Stomach (tissue), 4 donors: ENCODE measurements around the gene HTR1B.

ENCODE experiments used
- CTCF ChIP-seq, 7 experiments: fragments of 450-650 bp in 4 of 7; fragments of 200-600 bp in 3 of 7; sonication (generic) in 3 of 7; IDR thresholded peaks; one replicate each; pipeline ENCODE4 v1.5.1; 2016 to 2019; ENCODE audit warnings: antibody characterized with exemption in 7 of 7, control low read depth in 2 of 7, mild to moderate bottlenecking in 1 of 7
- EP300 ChIP-seq: sonication (generic); formaldehyde crosslinking; IDR thresholded peaks from one replicate; pipeline ENCODE4 v1.6.1; 2017; ENCODE audit warnings: antibody characterized with exemption
- POLR2A ChIP-seq, 4 donors: fragments of 450-650 bp; IDR thresholded peaks; one replicate each; pipeline ENCODE4 v1.6.1; 2016; ENCODE audit warnings: antibody characterized with exemption in 4 of 4, control low read depth in 2 of 4, mild to moderate bottlenecking in 1 of 4, moderate library complexity in 1 of 4
- POLR2AphosphoS5 ChIP-seq, 3 donors: sonication (generic); formaldehyde crosslinking; IDR thresholded peaks; one replicate each; pipeline ENCODE4 v1.6.1; 2016; ENCODE audit warnings: antibody characterized with exemption in 3 of 3

DNA sequence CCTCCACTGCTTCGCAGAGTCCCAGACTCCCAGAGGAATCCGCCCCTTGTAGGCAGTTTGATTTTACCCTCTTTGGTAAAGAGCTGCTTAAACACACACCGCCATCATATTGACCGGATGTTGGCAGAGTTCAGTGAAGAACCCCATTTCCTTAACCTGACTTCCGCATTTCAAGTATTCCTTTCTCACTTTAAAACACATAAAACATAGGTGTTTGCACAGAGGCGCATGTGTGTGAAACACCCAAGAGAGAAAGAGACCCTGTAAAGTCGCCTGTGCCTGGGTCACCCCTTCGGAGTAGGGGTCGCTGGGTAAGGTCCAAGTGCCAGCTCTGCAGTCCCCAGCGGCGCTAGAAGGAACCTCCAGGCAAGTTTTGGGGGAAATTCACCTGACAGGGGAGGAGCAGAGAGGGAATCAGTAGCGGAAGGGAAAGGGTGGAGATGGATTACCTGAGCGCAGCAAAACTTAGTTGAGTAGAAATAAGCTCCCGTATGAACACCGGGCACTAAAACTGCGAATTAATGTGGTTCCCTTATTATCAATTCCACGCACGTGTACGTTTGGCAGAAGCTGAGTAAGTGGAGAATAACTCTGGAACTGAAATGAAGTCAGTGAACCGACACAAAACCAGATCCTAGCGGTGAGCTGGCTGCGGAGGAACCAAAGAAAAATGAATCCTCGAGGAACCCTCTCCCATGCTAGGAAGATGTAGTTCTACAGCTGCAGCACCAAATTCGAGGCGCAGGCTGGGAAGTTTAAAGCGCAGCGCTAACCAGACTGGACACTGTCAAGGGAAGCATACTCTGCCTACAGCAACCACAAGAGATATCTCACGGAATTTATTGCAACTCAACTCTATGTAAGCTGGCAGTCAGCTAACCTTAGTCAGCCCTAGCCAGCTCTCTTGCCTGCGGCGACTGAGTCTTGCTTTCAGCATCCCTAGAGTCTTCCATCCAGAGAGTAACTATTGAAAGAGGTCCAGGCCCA, 3.5 kb upstream of the HTR1B start:
- TF ChIP-seq CTCF (IDR thresholded peaks at IDR 0.05) (no peak), POLR2AphosphoS5 (IDR thresholded peaks at IDR 0.05) (no peak), EP300 (no peak), POLR2A (IDR thresholded peaks at IDR 0.05) (no peak)
